Measurements from ENCODE around the gene NAALADL2.

DNA sequence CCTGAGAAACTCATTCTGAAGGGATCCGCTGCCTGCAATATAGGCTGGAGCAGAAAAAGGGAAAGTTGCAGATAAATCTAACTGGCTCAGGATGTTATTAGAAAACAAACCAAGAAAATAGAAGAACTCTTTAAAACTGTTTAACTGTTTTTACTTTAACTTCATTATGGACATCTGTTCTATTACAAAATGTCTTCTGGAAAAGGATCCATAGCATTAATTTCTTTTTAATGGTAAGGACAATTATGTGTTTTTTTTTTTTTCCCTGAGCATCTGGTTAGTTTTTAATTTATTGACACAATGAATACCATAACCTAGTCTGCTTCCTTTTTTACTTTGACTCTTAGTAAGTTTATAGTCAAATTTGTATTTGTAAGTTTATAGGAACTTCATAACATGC, 239.5 kb downstream of the NAALADL2 start:
- TF ChIP-seq POLR2AphosphoS5 (IDR thresholded peaks at IDR 0.05; ENCODE audit: borderline replicate concordance, low read depth, low read length) (no peak), EZH2 (IDR thresholded peaks at IDR 0.05) (no peak), FOXP2 (optimal IDR thresholded peaks at IDR 0.05; ENCODE audit: control extremely low read depth, extremely low read length, insufficient read depth) (no peak)
